Measurements from ENCODE around the gene GPATCH2.

Gene GPATCH2

GRCh38 chr1:217577336-217577735 is 53.6 kb downstream of the GPATCH2 start:
- DNase-seq (ENCODE audit: low spot score): no peak

GRCh38 chr1:217574265-217574949 is 56.5 kb downstream of the GPATCH2 start:
- no peak for DNase-seq (ENCODE audit: low spot score)

GRCh38 chr1:217569021-217569420 is 61.9 kb downstream of the GPATCH2 start:
- DNase-seq (ENCODE audit: low spot score): no peak

DNA sequence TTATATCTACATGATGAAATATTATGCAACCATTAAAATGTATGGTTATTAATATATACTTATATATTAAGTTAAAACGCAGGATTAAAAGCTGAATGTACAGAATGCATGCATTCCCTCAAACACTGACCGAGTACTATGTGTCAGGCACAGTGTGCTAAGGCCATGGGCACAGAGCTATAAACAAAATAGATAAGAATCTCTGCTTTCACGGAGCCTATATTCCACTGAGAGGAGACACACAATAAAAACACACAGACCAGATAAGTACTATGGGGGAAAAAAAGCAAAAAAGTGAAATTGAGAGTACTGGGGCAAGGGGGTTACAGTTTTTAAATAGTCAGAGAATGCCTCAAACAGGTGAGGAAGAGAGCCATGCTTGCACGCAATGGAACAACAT is 62.7 kb downstream of the GPATCH2 start:
- DNase-seq (ENCODE audit: low spot score): no peak

- DNase-seq (ENCODE audit: low spot score): no peak
These were observed 66.1 kb downstream of the GPATCH2 start for GRCh38 chr1:217564833-217565232.

GRCh38 chr1:217564207-217564606 is 66.7 kb downstream of the GPATCH2 start:
- DNase-seq (ENCODE audit: low spot score): no peak

- DNase-seq (ENCODE audit: low spot score): no peak
These were observed 67.7 kb downstream of the GPATCH2 start for GRCh38 chr1:217563179-217563578.

- no peak for DNase-seq (ENCODE audit: low spot score)
These were observed 68.5 kb downstream of the GPATCH2 start for GRCh38 chr1:217562229-217562878.

DNA sequence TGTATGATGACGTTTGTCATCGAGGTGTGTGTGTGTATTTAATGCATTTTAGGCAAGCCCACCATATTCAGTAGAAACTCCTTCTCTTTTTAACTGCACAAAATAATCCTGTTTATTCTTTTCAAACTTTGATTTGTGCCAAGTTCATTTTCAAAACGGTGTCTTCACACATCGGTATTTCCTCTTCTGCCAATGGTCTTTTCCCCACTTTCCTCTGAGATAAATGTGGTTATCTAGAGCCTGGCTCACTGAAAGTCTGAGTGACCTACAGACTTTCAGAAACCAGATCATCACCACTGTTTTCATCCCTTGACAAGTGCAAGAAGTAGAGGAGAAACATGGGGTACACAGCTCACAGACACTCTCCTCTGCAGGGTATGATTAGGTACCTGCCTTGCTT is 69.4 kb downstream of the GPATCH2 start:
- DNase-seq (ENCODE audit: low spot score): no peak

- no peak for DNase-seq (ENCODE audit: low spot score)
These were observed 76.0 kb downstream of the GPATCH2 start for GRCh38 chr1:217554849-217555248.

DNA sequence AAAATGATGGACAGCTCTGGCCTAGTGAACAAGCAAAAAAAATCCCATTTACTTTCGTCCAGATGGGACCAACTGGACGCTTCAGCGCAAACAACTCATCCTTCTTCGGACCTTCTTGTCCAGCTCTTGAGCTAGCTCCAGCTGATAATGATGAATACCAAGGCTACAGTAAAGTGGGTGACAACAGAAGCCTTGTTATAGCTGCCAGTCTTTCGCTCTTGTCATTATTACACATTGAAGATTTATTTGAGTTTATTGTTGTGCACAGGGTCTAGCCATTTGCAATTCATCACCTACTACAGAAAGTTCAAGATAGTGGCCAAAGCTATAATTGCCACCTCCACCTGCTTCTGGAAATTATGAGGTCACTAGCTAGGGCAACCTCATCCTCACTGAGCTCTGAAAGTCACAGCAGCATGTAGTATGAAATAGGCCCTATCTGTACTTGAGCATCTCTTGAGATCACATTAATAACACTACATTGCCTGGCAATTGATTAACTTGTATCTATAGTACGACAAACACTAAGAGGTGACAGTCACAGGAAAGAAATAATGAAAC is 76.9 kb downstream of the GPATCH2 start:
- no peak for DNase-seq (ENCODE audit: low spot score)

- DNase-seq (ENCODE audit: low spot score): no peak
These were observed 78.4 kb downstream of the GPATCH2 start for GRCh38 chr1:217552339-217552951.

DNA sequence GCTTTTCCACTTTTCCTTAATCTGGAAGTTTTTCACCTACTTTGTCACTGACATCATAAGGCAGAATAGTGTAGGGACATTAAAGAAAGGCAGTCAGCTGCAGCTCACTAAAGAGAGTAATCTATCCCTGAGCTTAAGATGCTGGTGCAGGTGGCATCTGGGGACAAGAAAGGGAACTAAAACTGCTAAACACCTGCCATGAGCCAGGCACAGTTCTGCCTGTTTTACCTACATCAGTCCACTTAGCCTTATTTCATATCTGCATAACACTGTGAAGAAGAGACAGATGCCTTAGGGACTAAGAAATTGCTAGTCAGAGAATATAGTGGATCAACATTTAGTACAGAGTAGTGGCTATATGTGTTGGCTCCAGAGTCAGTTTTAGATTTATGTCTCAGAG is 88.1 kb downstream of the GPATCH2 start:
- no peak for DNase-seq (ENCODE audit: low spot score)

GRCh38 chr1:217542136-217542777 is 88.6 kb downstream of the GPATCH2 start:
- no peak for DNase-seq (ENCODE audit: low spot score)

DNA sequence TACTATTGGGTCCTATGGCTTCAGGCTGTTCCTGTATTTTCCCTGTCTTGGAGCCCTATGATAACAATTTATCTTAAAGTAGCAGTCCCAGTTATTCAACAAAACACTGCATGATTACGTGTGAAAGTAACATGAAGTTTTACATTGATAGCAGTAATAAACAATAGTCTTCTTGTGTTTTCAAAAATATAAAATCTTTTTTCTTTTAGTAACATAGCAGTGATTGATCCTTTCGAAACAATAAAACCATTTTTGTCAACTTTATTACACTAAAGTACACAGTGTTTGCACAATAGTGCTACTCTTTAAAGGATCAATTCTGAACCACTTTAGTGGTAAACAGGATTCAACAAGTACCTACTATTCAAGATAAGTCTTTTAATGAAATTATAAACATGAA is 90.6 kb downstream of the GPATCH2 start:
- no peak for DNase-seq (ENCODE audit: low spot score)

DNA sequence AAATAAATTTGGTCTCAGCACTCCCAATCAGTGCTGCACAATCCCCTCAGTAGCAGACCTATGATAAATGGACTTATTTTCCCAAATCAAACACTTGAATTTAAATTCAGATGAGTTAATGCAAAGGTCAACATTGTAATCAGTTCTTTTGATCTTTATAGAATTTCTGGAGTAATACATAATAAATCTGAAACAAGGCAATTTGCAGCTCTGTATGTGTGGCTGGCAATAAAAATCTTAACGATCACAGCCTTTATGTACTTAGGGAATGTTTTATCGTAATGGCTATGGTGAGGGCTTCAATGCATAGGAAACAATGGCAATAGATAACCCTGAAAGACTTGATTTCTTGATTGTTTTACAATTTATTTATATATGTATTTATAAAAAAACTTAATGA is 91.4 kb downstream of the GPATCH2 start:
- DNase-seq (ENCODE audit: low spot score): no peak

GRCh38 chr1:217535601-217536377 is 95.1 kb downstream of the GPATCH2 start:
- no peak for DNase-seq (ENCODE audit: low spot score)

- DNase-seq (ENCODE audit: low spot score): no peak
These were observed 96.3 kb downstream of the GPATCH2 start for GRCh38 chr1:217534566-217534965.

GRCh38 chr1:217528271-217528670 is 102.6 kb downstream of the GPATCH2 start:
- DNase-seq (ENCODE audit: low spot score): no peak

DNA sequence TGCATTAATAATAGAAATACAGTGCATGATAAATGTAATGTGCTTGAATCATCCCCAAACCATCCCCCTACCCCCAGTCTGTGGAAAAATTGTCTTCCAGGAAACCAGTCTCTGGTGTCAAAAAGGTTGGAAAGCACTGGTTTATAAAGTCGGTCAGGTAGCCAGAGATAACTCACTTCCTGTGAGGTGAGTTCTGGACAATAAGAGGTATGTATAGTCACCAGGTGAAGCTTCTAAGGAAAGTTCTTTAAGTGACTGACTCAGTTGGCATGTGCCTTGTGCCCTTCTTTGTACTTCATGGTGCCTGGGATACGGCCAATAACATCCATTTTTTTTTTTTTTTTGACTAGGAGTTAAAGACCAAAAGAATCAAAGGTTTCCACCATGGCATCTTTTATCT is 103.7 kb downstream of the GPATCH2 start:
- no peak for DNase-seq (ENCODE audit: low spot score)

DNA sequence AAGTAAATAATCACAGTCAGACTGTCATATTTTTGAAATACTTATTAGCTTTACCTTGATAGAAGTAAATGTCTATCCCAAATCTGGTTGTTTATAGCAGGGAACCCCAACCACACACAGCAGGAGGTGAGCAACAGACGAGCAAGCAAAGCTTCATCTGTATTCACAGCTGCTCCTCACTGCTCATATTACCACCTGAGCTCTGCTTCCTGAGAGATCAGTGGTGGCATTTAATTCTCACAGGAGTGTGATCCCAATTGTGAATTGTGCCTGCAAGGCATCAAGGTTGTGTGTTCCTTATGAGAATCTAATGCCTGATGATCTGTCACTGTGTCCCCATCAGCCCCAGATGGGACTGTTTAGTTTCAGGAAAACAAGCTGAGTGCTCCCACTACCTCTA is 104.3 kb downstream of the GPATCH2 start:
- no peak for DNase-seq (ENCODE audit: low spot score)
